B cell (primary cell): ENCODE data around the gene OXSR1.

Experiments
- CTCF ChIP-seq: fragments of 200-600 bp; IDR thresholded peaks from one replicate; pipeline ENCODE4 v1.8.0; 2022; ENCODE audit warnings: antibody characterized with exemption, mild to moderate bottlenecking
- EZH2 ChIP-seq: IDR thresholded peaks from 2 replicates; pipeline ENCODE4 v1.6.1; 2012; ENCODE audit warnings: borderline replicate concordance, low read depth, mild to moderate bottlenecking, moderate library complexity, low read length; ENCODE audit not compliant: insufficient read depth, poor library complexity, severe bottlenecking

- TF ChIP-seq CTCF (no peak), EZH2 (no peak)
Measured at GRCh38 chr3:38278841-38279240, 113.5 kb downstream of the OXSR1 start.
